ENCODE measurements around the gene KDM4C. TPM values are rescaled to one million over a fixed set of nuclear protein-coding genes. Genes with fewer than 3 reads are reported as not detected.

KDM4C gene
- total and polyA plus RNA-seq, 2 of the 8 experiments (the other 6 are each of a cell fraction or from before 2014, with no cell fraction given): 13.0 to 26.1 TPM

- H3K4me1 ChIP-seq (replicated peaks in 1 of 4; ENCODE audit: control insufficient read depth in 3 of 4, insufficient read depth in 4 of 4, low read length in 3 of 4): no peaks in the 10 kb centered on the region; a peak in 1 of 7 replicates
- no peak for DNase-seq (ENCODE audit: low read depth in 1 of 2, low spot score in 2 of 2)
- no peak overlapping the region for H2BK20ac ChIP-seq (ENCODE audit: low read length)
- ChIA-PET CTCF (ENCODE audit: partially characterized antibody) (interaction anchor here (1.4 kb wide), 1 partner anchor 11 kb away, joined by 4 read pairs; no protein-coding TSS in a partner anchor), POLR2A (ENCODE audit: partially characterized antibody) (no interaction called here)
- no peak overlapping the region for H3K4ac ChIP-seq (replicated peaks; ENCODE audit: insufficient read length, low read depth, low read length)
- H2BK12ac ChIP-seq (ENCODE audit: low read depth, low read length): no peak overlapping the region
- no peak overlapping the region for H4K8ac ChIP-seq (ENCODE audit: extremely low read depth, insufficient read depth, low read length)
- H3K23ac ChIP-seq (ENCODE audit: insufficient read length): no peak overlapping the region
- H4K5ac ChIP-seq (ENCODE audit: insufficient read length, low read depth, low read length): no peak overlapping the region
- H2BK120ac ChIP-seq (replicated peaks; ENCODE audit: low read depth, low read length): no peak overlapping the region
- no peak overlapping the region for H2BK15ac ChIP-seq (ENCODE audit: low read length)
- H3K36me3 ChIP-seq (ENCODE audit: control insufficient read depth in 2 of 4, insufficient read depth in 4 of 4, low read length in 3 of 4): no peaks in the 10 kb centered on the region
- no peaks in the 10 kb centered on the region for H3K79me1 ChIP-seq (ENCODE audit: low read depth, low read length)
- no peaks in the 10 kb centered on the region for H4K20me1 ChIP-seq (replicated peaks in 1 of 2; ENCODE audit: control insufficient read depth in 1 of 2, insufficient read depth in 2 of 2, low read length in 2 of 2)
- H3K14ac ChIP-seq (ENCODE audit: insufficient read length): no peak overlapping the region
- 78% methylated on average over 6 of the region's 6 CpGs; no CpG with 5 or more reads in 1 of the 2 experiments for WGBS, 2 experiments (ENCODE audit: extremely low coverage in 1 of 2, insufficient coverage in 1 of 2, insufficient read length in 1 of 2, insufficient replicate concordance in 2 of 2, low coverage in 1 of 2, low lambda C conversion rate in 2 of 2, missing lambda C conversion rate in 1 of 2)
- H2BK5ac ChIP-seq (ENCODE audit: low read depth, low read length): no peak overlapping the region
- H4K91ac ChIP-seq (replicated peaks; ENCODE audit: insufficient read length, low read length): no peak overlapping the region
- H3K56ac ChIP-seq (replicated peaks; ENCODE audit: insufficient read length, low read depth, low read length): no peak overlapping the region
- H3K79me2 ChIP-seq (ENCODE audit: control insufficient read depth in 1 of 2, insufficient read depth in 2 of 2, low read length in 2 of 2): no peaks in the 10 kb centered on the region
- no peaks in the 10 kb centered on the region for H3K27me3 ChIP-seq (replicated peaks in 1 of 4; ENCODE audit: control insufficient read depth in 3 of 4, extremely low read depth in 1 of 4, insufficient read depth in 3 of 4, low read length in 3 of 4)
- H3K4me2 ChIP-seq (ENCODE audit: insufficient read depth in 1 of 2, low read depth in 2 of 2, low read length in 2 of 2): no peak overlapping the region
- no peak overlapping the region for H3K9ac ChIP-seq (replicated peaks in 1 of 4; ENCODE audit: extremely low read depth in 1 of 4, low read depth in 3 of 4, low read length in 3 of 4)
- H3K18ac ChIP-seq (ENCODE audit: extremely low read depth, low read length): no peak overlapping the region
- no peaks in the 10 kb centered on the region for H3K23me2 ChIP-seq (ENCODE audit: low read depth, low read length)
- no peak for FAIRE-seq
- no peak overlapping the region for H3K4me3 ChIP-seq (ENCODE audit: extremely low read depth in 1 of 4, insufficient read depth in 2 of 4, low read depth in 3 of 4, low read length in 4 of 4)
- H2AFZ ChIP-seq (ENCODE audit: low read length): no peak overlapping the region
- H3K9me3 ChIP-seq (ENCODE audit: insufficient read depth in 2 of 2, low read depth in 1 of 2, low read length in 1 of 2): 0 out of 4 replicates have a peak, but pooled peaks cover 8 to 9% of the 10 kb centered on the region in 2 experiments
- no peak for TF ChIP-seq GTF2F1 (IDR thresholded peaks at IDR 0.05; ENCODE audit: borderline replicate concordance, low read depth, low read length)
- no peak for TF ChIP-seq ASH2L (IDR thresholded peaks at IDR 0.05; ENCODE audit: low read length)
- TF ChIP-seq, protein P1, sequence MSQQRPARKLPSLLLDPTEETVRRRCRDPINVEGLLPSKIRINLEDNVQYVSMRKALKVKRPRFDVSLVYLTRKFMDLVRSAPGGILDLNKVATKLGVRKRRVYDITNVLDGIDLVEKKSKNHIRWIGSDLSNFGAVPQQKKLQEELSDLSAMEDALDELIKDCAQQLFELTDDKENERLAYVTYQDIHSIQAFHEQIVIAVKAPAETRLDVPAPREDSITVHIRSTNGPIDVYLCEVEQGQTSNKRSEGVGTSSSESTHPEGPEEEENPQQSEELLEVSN (IDR thresholded peaks at IDR 0.05): no peak
- H2AK5ac ChIP-seq (ENCODE audit: low read depth, low read length): no peak overlapping the region
- no peak overlapping the region for H3K27ac ChIP-seq (ENCODE audit: low read depth, low read length)
These were observed 23.9 kb upstream of the KDM4C start for GRCh38 chr9:6733831-6734230.

All from H1 (cell line).